HG03045 (cell line): Measurements from ENCODE around the gene RPS19.
"Not testable (repeated sequence)": the region's sequence is repeated elsewhere in the genome, so short reads cannot be mapped to it uniquely, and the experiment has no call there.

Experiments used
- ATAC-seq: cut with Tn5 transposase; IDR thresholded peaks from one replicate; pipeline ENCODE4 v1.9.1; 2021; ENCODE audit warnings: mild to moderate bottlenecking, moderate library complexity; ENCODE audit not compliant: unreplicated experiment

Gene RPS19

DNA sequence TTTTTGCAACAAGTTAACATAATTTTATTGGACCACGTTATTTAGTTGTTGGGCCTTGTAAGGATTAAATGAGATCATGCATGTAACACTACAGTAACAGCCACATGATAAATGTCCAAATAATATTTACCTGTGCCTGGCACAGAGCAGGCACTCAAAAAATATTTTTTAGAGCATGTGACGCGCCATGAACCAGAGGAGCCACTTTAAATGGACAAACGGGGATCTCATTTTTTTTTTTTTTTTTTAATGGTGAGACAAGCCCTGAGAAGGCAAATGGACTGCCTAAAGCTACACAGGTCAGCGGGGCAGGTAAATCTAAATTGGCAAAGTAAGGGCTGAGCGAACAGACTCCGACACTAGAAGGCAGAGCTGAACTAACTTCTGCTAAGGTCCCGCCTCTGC lies 840 bp upstream of the RPS19 start:
- no peak for ATAC-seq

DNA sequence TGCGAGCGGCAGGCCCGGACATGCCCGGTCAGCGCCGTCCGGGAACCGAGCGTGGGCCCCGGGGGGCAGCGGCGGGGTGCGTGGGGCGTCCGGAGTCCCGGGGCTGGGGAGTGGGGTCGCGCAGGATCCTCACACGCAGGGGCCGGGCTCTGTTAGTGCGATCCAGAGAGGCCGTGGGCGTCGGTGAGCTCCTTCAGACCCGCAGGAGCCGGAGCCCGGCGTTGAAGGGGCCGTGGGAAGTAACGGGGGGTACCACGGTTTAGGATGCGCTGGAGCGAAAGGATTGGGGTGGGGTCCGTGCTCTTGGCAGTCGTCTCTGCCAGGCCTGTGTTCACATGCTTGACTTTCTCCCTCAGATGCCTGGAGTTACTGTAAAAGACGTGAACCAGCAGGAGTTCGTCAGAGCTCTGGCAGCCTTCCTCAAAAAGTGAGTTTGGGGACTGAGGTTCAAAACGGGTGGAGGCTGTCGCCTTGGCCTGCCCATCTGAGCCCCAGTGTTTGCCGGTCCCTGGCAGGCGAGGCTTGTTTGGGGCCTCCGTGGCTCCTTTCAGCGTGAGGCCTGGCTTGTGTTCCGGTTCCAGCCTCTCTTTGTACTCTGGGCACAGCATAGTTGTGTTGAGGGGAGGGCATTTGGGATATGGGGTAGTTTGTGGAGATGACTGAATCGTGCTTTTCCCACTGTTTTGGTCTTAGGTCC lies 512 bp downstream of the RPS19 start:
- peak; percentile 3 for ATAC-seq

DNA sequence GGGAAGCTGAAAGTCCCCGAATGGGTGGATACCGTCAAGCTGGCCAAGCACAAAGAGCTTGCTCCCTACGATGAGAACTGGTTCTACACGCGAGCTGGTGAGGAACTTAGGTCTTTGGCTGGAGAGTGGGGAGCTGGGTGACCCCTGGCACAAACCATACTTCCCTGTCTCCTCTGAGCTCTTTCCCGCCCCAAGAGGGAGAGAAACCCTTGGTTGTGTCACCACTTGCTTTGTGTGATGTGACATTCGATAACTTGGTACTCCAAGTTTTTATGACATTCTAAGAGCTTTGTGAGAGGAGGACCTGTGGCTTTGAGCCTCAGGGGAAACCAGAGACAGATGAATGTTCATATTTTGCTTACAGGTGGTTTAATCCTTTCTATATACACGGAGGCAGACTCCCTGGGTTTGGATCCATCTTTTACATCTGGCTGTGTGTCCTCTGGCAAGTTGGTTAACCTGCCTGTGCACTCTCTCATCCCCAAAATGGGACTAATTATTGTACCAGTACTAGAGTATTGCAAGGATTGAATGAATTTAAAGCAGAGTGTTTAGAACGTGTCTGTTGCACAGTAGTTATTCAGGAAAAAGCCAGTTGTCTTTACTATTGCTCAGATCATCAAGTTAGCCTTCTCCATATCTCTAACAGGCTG lies 1.2 kb downstream of the RPS19 start:
- ATAC-seq: no peak

DNA sequence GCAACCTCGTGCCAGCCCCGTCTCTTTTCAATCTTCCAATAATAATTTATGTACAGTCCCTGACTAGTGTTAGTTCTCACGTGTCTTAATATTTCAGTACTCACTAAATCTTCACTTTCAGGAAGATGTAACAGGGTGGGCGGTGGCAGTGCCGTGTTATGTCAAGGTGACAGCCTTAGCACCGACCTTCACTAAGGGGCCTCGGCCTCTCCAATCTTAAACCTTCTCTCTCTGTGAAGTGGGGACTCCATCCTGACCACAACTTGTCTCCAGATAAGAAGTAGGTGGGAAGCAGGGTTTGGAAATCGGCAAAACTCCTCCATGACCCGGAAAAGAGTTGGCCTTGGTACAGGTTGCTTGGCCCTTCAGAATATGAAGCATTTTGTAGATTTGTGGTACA lies 1.8 kb downstream of the RPS19 start:
- ATAC-seq: no peak

DNA sequence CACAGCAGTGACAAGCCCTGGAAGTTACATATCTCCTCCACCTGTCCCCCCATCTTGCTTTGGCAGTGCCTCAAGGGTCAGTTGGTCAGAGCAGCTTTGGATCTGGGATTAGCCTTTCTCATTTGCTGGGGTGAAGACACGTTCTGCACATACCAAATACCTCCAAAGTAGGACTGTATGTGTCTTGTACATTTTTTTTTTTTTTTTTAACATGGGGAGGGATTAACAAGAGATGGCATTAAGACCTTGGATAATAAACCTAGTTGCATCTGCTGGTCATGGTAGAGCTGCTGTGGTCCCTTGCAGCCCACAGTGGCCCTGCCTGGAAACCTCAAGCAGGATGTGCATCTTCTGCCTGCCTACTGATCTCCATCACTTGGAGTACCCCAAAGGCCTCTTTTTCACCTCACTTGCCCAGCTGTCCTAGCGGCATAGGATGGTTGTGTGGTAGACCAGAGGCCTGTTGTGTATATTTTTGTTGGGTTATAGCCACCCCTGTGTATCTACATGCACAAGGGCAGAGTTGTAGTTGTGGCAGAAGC lies 2.5 kb downstream of the RPS19 start:
- no peak for ATAC-seq

DNA sequence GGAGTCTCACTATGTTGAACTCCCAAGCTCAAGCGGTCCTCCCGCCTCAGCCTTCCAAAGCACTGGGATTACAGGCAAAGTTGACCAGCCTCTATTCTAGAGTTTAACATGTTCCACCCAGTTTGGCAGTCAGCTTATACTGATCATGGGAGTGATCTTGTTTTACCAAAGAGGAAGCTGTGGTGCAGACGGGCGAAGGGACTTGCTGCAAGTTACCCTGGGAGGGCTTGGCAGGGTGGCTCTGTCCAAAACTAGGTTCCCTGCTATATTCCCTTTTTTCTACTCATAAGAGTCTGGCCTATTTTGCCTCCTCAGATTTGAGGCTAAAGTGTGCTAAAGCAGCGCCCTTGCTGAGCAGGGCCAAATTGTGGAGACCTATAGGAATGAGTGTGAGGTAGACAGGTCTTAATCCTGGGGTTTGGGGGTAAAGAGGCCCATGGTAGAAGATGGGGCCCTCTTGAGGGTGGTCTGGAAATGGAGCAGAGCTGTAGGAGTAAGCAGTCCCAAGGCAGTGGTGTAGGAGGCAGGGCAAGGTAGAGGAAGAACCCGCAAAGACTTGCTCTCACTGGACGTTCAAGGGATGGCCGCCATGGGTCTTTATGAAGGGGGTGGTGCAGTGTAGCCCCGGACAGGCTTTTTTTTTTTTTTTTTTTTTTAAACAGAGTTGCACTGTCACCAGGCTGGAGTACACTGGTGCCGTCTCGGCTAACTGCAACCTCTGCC lies 3.3 kb downstream of the RPS19 start:
- no peak for ATAC-seq

DNA sequence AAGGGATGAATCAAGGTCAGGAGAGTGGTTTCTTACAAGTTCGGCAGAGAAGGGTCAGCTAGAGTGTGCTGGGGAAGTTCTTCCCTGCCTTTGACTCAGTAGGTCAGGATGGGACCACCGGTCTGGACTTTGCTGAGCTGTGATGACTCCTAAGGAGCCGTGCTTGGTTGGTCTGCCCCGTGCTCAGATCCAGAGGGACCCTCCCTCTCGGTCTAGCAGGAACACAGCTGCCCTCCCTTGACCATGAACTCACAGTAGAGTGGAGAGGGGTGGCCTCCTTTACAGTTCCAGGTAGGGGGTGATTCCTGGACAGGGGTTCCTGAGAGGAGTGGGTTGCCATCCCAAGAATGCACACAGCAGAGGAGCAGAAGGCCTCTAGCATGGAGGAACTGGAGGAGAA lies 4.3 kb downstream of the RPS19 start:
- ATAC-seq: no peak

DNA sequence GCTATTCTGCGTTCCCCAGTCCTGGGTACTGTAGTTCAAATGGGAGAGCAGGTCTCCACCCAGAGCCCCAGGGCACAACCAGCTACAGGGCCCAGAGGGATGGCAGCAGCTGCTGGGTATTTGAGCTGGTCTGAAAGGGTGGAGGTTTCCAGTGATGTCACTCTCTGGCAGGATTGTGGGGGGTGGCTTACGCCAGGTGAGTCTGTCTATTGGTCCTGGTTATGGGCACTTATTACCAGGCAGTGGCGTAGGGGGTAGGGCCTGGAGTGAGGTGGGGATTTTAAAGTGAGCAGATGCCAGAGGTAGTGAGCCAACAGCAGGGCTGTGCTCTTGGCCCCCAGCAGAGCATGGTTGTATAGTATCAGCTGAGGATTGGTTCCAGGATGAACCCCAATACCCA lies 6.2 kb downstream of the RPS19 start:
- ATAC-seq: no peak

DNA sequence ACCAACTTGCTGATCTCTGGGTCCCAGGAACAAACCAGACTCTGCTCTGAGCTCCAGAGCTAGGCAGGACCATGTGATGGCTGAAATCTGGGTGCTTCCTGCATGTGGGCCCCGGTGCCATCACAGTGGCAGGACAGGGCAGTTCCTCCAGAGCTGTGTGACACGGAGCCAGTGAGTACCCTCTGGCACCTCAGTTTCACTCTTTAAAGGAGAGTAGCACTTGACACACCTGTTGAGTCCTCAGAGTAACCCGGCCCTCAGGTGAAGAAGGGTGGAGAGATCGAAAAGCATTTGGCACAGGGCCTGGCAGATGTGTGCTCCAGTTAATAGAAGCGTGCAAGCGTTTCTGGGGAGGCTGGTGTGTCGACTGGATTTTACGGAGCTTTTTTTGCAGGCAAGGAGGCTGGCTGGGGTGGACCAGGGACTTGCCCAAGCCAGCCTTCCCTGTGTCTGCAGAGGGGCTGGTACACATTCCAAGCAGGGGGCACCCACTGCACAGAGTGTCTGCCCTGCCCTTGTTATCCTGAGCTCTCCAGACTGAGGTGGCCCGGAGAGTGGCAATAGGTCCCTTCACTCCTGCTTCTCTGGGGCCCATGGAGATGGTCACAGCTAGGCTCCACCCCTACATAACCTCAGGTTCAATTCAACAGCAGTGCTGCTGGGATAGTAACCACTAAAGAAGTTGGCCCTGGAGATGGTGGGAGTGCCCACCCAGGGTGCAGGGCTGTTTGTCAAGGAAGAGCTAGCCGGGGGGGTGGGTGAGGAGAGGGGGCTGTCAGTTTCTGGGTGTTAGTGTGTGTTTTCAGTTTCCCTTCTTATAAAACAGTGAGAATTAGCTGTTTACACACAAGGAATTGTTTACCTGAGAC lies 8.3 kb downstream of the RPS19 start:
- ATAC-seq: no peak

DNA sequence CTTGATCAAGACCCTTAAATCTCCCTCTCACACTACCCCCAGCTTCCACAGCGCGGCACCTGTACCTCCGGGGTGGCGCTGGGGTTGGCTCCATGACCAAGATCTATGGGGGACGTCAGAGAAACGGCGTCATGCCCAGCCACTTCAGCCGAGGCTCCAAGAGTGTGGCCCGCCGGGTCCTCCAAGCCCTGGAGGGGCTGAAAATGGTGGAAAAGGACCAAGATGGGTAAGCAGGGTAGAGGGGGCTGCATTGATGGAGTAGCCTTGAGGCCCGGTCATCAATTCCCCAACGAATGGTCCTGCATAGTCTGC lies 8.9 kb downstream of the RPS19 start:
- ATAC-seq: no peak

DNA sequence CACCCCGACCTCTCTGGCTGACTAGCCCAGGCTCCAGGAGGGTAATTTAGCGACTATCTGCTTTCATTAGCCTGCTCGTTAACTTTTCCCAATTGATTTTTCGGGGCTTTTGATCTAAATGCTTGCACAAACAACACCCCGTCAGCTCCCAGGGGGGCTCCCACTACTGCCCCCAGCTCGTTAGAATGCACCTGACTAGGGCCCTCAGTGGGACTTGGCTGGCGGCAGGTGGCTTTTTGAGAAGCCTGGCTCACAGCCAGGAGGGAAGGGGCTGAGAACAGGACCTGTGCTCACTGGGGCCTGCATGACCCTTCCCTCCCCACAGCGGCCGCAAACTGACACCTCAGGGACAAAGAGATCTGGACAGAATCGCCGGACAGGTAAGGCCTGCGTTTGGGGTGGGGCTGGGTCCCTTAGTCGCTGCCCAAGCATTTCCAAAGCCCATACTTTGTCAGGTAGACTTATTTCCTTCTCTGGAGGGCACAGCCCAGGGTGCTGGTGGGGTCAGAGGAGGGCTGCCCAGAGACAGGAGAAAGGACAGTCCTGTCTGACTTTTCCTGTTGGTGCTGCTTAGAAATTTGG lies 9.4 kb downstream of the RPS19 start:
- no peak for ATAC-seq

DNA sequence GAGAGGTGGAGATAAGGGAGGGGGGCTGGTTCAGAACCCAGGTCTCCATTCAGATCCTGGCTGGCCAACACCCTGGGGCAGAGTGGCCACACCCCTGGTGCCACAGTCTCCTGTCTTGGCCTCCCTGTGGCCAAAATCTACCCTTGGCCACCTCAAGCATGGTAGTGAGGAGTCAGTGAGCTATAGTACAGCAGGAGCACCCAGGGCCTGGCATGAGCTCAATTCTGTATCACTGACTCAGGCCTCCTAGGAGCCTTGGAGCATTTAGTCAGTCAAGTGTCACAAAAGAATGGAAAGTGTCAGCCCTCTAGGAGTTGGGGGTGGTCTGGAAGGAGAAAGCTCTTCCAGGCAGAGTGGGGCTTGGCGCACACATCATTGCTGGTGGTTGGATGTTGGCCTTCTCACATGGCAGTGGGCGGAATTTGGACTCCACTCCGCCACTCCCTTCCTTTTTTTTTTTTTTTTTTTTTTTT lies 10.4 kb downstream of the RPS19 start:
- no peak for ATAC-seq

DNA sequence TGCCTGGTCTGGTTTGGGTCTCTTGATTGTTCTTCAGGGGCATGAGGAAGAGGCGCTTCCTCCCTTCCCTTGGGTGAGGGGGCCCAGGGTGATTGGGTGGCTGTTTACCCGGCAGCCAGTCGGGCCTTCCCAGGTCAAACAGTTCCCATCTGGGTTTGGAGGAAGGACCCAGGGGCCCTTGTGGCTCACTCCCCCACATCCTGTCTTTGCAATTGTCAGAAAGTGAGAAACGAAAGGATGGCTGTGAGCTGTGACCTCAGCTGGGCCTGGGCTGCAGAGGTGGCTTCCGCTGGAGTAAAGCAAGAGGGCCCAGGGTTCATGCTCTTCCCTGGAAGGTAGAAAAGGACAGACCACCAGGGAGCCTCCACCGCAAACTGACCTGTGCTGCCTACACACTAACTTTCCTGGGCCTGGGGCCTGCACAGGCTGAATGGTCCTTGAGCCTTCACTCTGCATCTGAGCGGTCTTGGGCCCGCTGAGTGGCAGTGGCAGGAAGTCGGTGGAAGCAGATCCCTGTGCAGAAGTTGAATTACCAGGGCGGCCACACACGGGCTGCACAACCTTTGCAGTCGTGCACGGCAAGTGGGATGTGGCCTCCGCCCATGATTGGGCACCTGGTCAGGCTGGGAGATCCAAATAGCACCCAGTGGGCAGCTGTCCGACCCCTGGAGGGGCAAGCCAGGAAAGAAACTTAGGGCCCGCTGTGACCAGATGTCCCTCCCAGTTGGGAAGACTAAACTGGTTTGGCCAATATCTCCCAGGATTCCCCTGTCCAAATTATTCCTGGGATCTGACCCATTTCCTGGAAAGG lies 11.7 kb downstream of the RPS19 start:
- peak; percentile 56 for ATAC-seq

DNA sequence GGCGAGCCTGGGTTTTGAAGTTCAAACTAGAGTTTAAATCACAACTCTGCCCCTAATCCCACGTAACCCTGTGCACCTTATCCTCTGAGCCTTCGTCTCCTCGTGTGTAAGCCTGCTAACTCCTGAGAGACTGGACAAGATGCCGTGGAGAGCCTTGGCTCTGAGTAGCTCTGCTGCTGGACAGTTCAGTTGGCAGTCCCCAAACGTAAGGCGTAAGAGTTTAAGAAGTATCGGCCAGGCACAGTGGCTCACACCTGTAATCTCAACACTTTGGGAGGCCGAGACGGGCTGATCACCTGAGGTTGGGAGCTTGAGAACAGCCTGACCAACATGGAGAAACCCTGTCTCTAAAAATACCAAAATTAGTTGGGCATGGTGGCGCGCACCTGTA lies 12.3 kb downstream of the RPS19 start:
- no peak for ATAC-seq

DNA sequence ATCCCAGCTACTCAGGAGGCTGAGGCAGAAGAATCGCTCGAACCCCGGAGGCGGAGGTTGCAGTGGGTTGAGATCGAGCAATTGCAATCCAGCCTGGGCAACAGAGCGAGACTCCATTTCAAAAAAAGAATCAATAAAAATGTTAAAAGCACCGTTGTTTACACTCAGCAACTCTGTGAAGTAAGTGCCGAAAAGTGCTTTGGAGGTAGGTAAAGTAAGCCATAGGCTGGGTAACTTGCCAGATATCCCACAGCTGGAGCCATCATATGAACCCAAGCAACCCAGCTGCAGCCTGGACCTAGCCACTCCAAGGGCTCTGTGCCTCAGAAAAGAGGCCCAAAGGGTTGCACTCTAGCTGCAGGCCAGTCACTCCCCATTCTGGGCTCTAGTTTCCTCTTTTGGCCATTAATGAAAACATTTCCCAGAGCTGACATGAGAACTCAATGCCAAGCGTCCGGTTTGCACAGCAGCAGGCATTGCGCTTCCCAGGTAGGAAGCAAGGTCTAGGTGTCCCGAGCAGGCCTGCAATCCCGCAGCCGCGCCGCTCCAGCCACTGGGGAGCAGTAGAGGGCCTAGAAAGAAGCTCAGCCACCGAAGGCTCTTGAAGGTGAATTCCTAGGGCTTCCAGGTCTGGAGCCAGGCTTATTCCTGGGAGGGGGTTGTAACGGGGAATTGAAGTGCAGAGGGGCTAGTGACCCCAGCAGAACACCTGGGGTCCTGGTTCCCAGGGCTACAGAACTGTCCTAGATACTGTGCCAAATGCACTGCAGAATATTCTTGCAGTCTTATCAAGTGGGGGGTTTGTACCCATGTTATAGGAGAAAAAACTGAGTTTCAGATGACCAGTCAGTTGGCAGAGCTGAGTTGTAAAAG lies 13.0 kb downstream of the RPS19 start:
- no peak for ATAC-seq

DNA sequence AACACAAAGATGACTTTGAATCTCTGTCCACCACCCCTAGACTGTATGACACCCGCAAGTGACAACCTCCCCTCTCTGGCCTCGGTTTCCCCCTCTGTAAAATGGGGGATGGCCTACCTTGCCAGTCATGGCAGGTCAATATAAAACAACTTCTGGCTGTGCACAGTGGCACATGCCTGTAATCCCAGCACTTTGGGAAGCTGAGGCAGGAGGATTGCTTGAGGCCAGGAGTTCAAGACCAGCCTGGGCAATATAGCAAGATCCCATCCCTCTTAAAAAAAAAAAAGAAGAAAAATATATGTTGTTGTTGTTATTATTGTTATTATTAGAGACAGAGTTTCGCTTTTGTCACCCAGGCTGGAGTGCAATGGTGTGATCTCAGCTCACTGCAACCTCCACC lies 15.9 kb downstream of the RPS19 start:
- ATAC-seq: not testable (repeated sequence)

DNA sequence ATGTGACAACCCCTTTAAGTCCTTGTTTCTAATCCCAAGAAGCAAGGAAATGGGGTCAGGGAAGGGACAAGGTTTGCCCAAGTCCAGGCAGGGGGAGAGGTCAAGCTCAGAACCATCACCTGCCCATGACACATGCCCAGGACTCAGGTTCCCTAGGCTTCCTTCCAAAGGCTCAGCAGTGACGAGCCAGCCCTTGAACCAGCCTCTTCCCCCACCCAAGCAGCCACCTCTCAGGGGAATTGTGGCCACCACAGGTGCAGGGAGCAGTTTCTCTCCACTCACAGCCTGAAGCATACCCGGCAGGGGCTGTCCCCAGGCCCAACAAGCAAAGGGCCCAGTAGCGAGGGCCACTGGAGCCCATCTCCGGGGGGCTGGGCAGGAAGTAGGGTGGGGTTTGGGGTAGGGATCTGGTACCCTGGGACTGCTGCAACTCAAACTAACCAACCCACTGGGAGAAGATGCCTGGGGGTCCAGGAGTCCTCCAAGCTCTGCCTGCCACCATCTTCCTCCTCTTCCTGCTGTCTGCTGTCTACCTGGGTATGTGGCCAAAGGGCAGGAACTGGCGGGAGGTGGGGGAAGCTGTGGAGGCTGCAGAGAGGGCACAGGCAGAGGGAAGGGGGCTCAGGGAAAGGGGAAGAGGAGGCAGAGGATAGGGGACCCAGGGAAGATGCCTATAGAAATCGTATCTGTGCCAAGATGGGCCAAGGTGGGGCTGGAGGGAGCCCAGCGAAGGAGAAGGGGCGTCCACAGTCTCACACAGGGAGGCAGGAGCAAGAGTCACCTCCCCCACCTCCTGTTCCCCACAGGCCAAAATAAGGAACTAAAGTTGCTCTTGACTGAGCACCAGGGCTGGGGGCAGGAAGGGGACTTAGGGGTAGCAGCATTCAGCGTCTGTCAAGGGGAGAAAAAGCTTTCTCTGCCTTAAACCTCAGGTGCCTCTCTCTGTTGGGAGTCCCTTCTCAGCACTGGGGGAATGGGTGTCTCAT lies 17.1 kb downstream of the RPS19 start, which contains the start of gene CD79A:
TSS of gene CD79A (plus strand) at position 433 of the 986 bp plus-strand sequence. CDS start at position 459, 26 bp downstream.
- peak; percentile 54 for ATAC-seq
